HepG2 (cell line): ENCODE results near the gene NUP93. TPM values are rescaled to one million over a fixed set of nuclear protein-coding genes. Genes with fewer than 3 reads are reported as not detected.

ENCODE experiments used
- ATAC-seq: fragments of 200-7000 bp; cut with Tn5 transposase; 3 replicates; pipeline ENCODE4 v1.9.1; 2020; ENCODE audit warnings: mild to moderate bottlenecking, moderate library complexity
- BruUV-seq: library from RNA; stranded (reverse); fragments of 400-500 nt; replicated peaks from 2 replicates; lab custom pipeline; 2021; lab: Mats Ljungman, UMichigan
- CTCF ChIA-PET: fragments of 300-600 bp; formaldehyde crosslinking; extraction: SDS; loops from one replicate; lab custom pipeline; 2021; ENCODE audit warnings: low total read pairs, inconsistent platforms, low intra/inter-chr PET ratio; lab: Yijun Ruan, JAX
- POLR2A ChIA-PET: fragments of 350-600 bp; sonication (Branson Sonifier 250); formaldehyde crosslinking; loops from one replicate; lab custom pipeline; 2020; ENCODE audit warnings: antibody characterized with exemption, inconsistent platforms; lab: Yijun Ruan, JAX
- DNase-seq: peaks from one replicate; pipeline ENCODE4 v3.0.0-alpha.2; 2015; ENCODE audit warnings: low spot score
- FAIRE-seq: peaks from 3 replicates; lab custom pipeline; 2011; peaks lifted over from hg19 to GRCh38; lab: Jason Lieb, UNC
- H2AFZ ChIP-seq: one replicate; pipeline ENCODE4 v1.6.1; 2011; ENCODE audit warnings: low read length, inconsistent platforms
- H3K27ac ChIP-seq: fragments of 300-600 bp; 3 replicates; pipeline ENCODE4 v1.8.0; 2011; ENCODE audit warnings: mixed run types, mild to moderate bottlenecking, mixed read lengths, low read length, inconsistent platforms; ENCODE audit not compliant: insufficient read depth; ENCODE audit errors: extremely low read length
- H3K27me3 ChIP-seq, 2 experiments: fragments of 200-600 bp in 1 of 2; 2 replicates in 1 of 2; 3 replicates in 1 of 2; pipeline versions ENCODE4 v1.6.0 to v1.8.0; 2011; ENCODE audit warnings: low read length in 2 of 2, mild to moderate bottlenecking in 2 of 2, moderate library complexity in 2 of 2, inconsistent platforms in 1 of 2; ENCODE audit not compliant: insufficient read depth in 2 of 2, control insufficient read depth in 1 of 2
- H3K36me3 ChIP-seq, 2 experiments: fragments of 200-600 bp in 1 of 2; replicated peaks in 1 of 2; 2 replicates in 1 of 2; 3 replicates in 1 of 2; pipeline versions ENCODE4 v1.5.1 to v1.8.0; 2011; ENCODE audit warnings: low read length in 2 of 2, inconsistent platforms in 1 of 2; ENCODE audit not compliant: insufficient read depth in 2 of 2, control insufficient read depth in 1 of 2
- H3K4me1 ChIP-seq: 2 replicates; pipeline ENCODE4 v1.5.1; 2012; ENCODE audit warnings: low read length, inconsistent platforms; ENCODE audit not compliant: insufficient read depth
- H3K4me2 ChIP-seq: 2 replicates; pipeline ENCODE4 v1.6.0; 2011; ENCODE audit warnings: low read depth, low read length, inconsistent platforms
- H3K4me3 ChIP-seq, 3 experiments: fragments of 200-600 bp in 1 of 3; sonication (generic), shearing (Covaris generic) in 1 of 3; replicated peaks in 1 of 3; 2 replicates each; pipeline ENCODE4 v1.5.1; 2011 to 2016; ENCODE audit warnings: low read length in 3 of 3, inconsistent platforms in 2 of 3, low read depth in 2 of 3, mild to moderate bottlenecking in 2 of 3, control low read depth in 1 of 3, mixed read lengths in 1 of 3; ENCODE audit not compliant: insufficient read depth in 1 of 3
- H3K79me2 ChIP-seq: one replicate; pipeline ENCODE4 v1.6.1; 2011; ENCODE audit warnings: low read length, inconsistent platforms; ENCODE audit not compliant: insufficient read depth
- H3K9ac ChIP-seq: 2 replicates; pipeline ENCODE4 v1.6.0; 2011; ENCODE audit warnings: mild to moderate bottlenecking, low read depth, low read length, inconsistent platforms; ENCODE audit not compliant: insufficient read depth
- H3K9me3 ChIP-seq: 2 replicates; pipeline ENCODE4 v1.5.1; 2012; ENCODE audit warnings: mild to moderate bottlenecking, low read length
- H4K20me1 ChIP-seq: 2 replicates; pipeline ENCODE4 v1.6.0; 2011; ENCODE audit warnings: inconsistent platforms, mild to moderate bottlenecking, low read length, moderate library complexity; ENCODE audit not compliant: insufficient read depth
- CAMTA2 ChIP-seq: sonication (generic); formaldehyde crosslinking; IDR thresholded peaks from 2 replicates; pipeline ENCODE4 v1.4.0; 2020; ENCODE audit warnings: mild to moderate bottlenecking, missing genetic modification reagents, borderline replicate concordance
- GTF3A ChIP-seq: sonication (generic); formaldehyde crosslinking; conservative IDR thresholded peaks from 2 replicates; pipeline ENCODE4 v1.4.0; 2020; ENCODE audit warnings: mild to moderate bottlenecking, missing genetic modification reagents
- KLF13 ChIP-seq: sonication (generic); formaldehyde crosslinking; IDR thresholded peaks from 2 replicates; pipeline ENCODE4 v1.4.0; 2020; ENCODE audit warnings: mild to moderate bottlenecking, missing genetic modification reagents
- MAZ ChIP-seq, 2 experiments: sonication (generic) in 1 of 2; formaldehyde crosslinking in 1 of 2; IDR thresholded peaks; 2 replicates each; pipeline versions ENCODE4 v1.5.0 to v1.6.1; 2012 to 2020; ENCODE audit warnings: low read depth in 2 of 2, mild to moderate bottlenecking in 2 of 2, borderline replicate concordance in 1 of 2, improper control_type of control experiment in 1 of 2, low read length in 1 of 2, missing genetic modification reagents in 1 of 2, moderate library complexity in 1 of 2
- MBD4 ChIP-seq: IDR thresholded peaks from 2 replicates; pipeline ENCODE4 v1.6.1; 2012; ENCODE audit warnings: low read length, inconsistent platforms, borderline replicate concordance
- NFE2 ChIP-seq: sonication (generic); formaldehyde crosslinking; IDR thresholded peaks from 2 replicates; pipeline ENCODE4 v1.4.0; 2020; ENCODE audit warnings: missing genetic modification reagents
- NFIC ChIP-seq: IDR thresholded peaks from 2 replicates; pipeline ENCODE4 v1.6.1; 2012; ENCODE audit warnings: mild to moderate bottlenecking, low read length, inconsistent platforms
- PAWR ChIP-seq: sonication (generic); formaldehyde crosslinking; IDR thresholded peaks from 2 replicates; pipeline ENCODE4 v1.4.0; 2020; ENCODE audit warnings: missing genetic modification reagents, mild to moderate bottlenecking, borderline replicate concordance
- POLR2A ChIP-seq, 2 experiments: IDR thresholded peaks; 2 replicates each; pipeline ENCODE4 v1.6.1; 2011; ENCODE audit warnings: low read depth in 2 of 2, low read length in 2 of 2, mild to moderate bottlenecking in 1 of 2, moderate library complexity in 1 of 2; ENCODE audit not compliant: insufficient read depth in 1 of 2
- PTBP1 ChIP-seq: fragments of 200-400 bp; formaldehyde crosslinking; IDR thresholded peaks from 2 replicates; pipeline ENCODE4 v1.6.1; 2018; ENCODE audit warnings: low read length, low read depth; ENCODE audit not compliant: poor library complexity, severe bottlenecking
- RFX1 ChIP-seq: fragments of 450-650 bp; IDR thresholded peaks from 2 replicates; pipeline ENCODE4 v1.6.1; 2017
- SP140L ChIP-seq: sonication (generic); formaldehyde crosslinking; IDR thresholded peaks from 2 replicates; pipeline ENCODE4 v1.4.0; 2020; ENCODE audit warnings: missing genetic modification reagents, borderline replicate concordance
- TEAD3 ChIP-seq: optimal IDR thresholded peaks from 2 replicates; pipeline ENCODE3; 2016; ENCODE audit warnings: borderline replicate concordance
- ZNF282 ChIP-seq: fragments of 450-650 bp; IDR thresholded peaks from 2 replicates; pipeline ENCODE4 v1.6.1; 2018; ENCODE audit not compliant: partially characterized antibody
- ZNF326 ChIP-seq: sonication (generic); formaldehyde crosslinking; IDR thresholded peaks from 2 replicates; pipeline ENCODE4 v1.4.0; 2020; ENCODE audit warnings: missing genetic modification reagents, borderline replicate concordance
- ZNF570 ChIP-seq: sonication (generic); formaldehyde crosslinking; IDR thresholded peaks from 2 replicates; pipeline ENCODE4 v1.4.0; 2020; ENCODE audit warnings: mild to moderate bottlenecking, missing genetic modification reagents, borderline replicate concordance
- ZSCAN31 ChIP-seq: sonication (generic); formaldehyde crosslinking; IDR thresholded peaks from 2 replicates; pipeline ENCODE4 v1.5.0; 2020; ENCODE audit warnings: low read depth, mild to moderate bottlenecking, missing genetic modification reagents
- WGBS: methylation state at CpG from one replicate; pipeline ENCODE4 v1.1.6; 2017; ENCODE audit warnings: low lambda C conversion rate; 5-methylcytosine and 5-hydroxymethylcytosine counted together
- in situ Hi-C: cut with HindIII; loops from 2 replicates; pipeline ENCODE4 v1.10.0; 2017; ENCODE audit warnings: low pct_unique_long_range_greater_than_20kb; ENCODE audit not compliant: extremely low pct_ligation_motif_present
- intact Hi-C: fragments of 100-400 bp; cut with micrococcal nuclease; formaldehyde crosslinking; loops from one replicate; pipeline ENCODE4 v1.10.0; 2022; ENCODE audit not compliant: unreplicated experiment
- polyA plus RNA-seq, 8 experiments: library from polyadenylated mRNA; depleted of rRNA in 3 of 8; stranded (reverse) in 7 of 8; unstranded in 1 of 8; fragments of >200 nt; fragmentation: Illumina TruSeq in 4 of 8; extraction: Trizol in 4 of 8; gene quantifications; 2 replicates each; pipeline versions ENCODE4 v1.2.1 to v1.2.3, GENCODE V29; 2011 to 2016; ENCODE audit warnings: low read depth in 4 of 8, missing spikeins in 1 of 8, mixed read lengths in 1 of 8; ENCODE audit not compliant: insufficient read depth in 1 of 8
- total RNA-seq, 5 experiments: library from RNA; depleted of rRNA; stranded (reverse); fragments of >200 nt; fragmentation: Illumina TruSeq; extraction: Trizol; gene quantifications; 2 replicates each; pipeline ENCODE4 v1.2.3, GENCODE V29; 2016; ENCODE audit warnings: low read depth in 1 of 5
- TF ChIP-seq, protein P1 (sequence below): sonication (generic); formaldehyde crosslinking; IDR thresholded peaks from 2 replicates; pipeline ENCODE4 v1.5.0; 2020; ENCODE audit warnings: missing genetic modification reagents, mild to moderate bottlenecking, borderline replicate concordance

The NUP93 gene
- total and polyA plus RNA-seq, 2 of the 13 experiments (the other 11 are each of a cell fraction or from before 2014, with no cell fraction given) = 58.5 to 140 TPM

DNA sequence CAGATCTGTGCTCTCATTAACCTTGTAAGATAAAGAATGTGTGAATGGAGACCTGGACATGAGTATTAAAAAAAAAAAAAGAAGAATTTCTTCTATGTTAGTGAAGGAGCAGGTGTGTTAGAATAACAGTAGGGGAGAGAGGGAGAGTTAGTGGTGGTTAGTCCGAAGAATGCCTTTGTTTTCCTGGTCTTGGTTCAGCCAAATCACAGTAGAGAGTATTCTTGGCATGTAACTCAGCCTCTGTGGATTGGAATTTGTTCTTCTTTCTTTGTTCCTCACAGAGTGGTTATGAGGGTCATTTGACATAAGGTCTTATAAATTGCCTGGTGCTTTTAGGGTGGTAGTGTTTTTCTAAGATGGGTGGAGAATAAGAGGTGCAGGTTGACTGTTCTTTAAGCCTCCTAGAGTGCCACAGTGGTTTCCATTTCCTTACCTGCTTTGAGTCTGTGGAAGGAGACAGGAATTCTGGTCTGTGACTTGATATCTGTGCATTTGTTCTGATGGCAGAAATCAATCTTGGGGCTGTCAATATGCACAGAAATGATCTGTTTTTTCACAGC lies 17.6 kb downstream of the NUP93 start (continued):
- TF ChIP-seq PTBP1 (no peak), PAWR (no peak), TEAD3 (CRISPR knock-in tag) (no peak)

DNA sequence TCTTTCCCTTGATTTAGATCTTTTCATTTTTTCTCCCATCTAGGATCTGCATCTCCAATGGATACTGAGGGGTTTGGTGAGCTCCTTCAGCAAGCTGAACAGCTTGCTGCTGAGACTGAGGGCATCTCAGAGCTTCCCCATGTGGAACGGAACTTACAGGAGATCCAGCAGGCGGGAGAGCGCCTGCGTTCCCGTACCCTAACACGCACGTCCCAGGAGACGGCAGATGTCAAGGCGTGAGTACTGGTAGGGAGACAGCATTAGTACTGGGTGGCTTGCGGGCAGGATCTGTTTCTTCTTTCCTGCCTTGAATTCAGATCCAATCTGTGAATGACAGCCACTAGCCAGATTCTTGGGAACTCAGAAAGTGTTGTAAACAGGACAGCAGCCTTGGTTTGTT lies 18.3 kb downstream of the NUP93 start:
- H3K27ac ChIP-seq = no peak overlapping the region
- no TSS peak for BruUV-seq
- H3K36me3 ChIP-seq = peaks cover 12 to 32% of the 10 kb centered on the region in 2 experiments
- H3K27me3 ChIP-seq = no peaks in the 10 kb centered on the region
- no peak overlapping the region for H3K9ac ChIP-seq
- in situ Hi-C loops = no loop called here
- H2AFZ ChIP-seq = no peak overlapping the region
- intact Hi-C loops = no loop called here
- ChIA-PET POLR2A (no interaction called here), CTCF (no interaction called here)
- H4K20me1 ChIP-seq = peaks cover 5% of the 10 kb centered on the region; the same call in 1 of the 2 replicates
- H3K79me2 ChIP-seq = peaks cover 35% of the 10 kb centered on the region
- no peak for DNase-seq
- no peak overlapping the region for H3K4me2 ChIP-seq
- no peak for ATAC-seq
- TF ChIP-seq CAMTA2 = no peak
- TF ChIP-seq SP140L = no peak
- TF ChIP-seq NFE2 (CRISPR knock-in tag) = no peak
- no peak for TF ChIP-seq ZNF326 (CRISPR knock-in tag)
- no peak for TF ChIP-seq MAZ (IDR thresholded peaks at IDR 0.05; ENCODE audit: borderline replicate concordance, low read depth, low read length)
- TF ChIP-seq MAZ (CRISPR knock-in tag; IDR thresholded peaks at IDR 0.05; ENCODE audit: low read depth) = no peak
- no peak for TF ChIP-seq ZNF570 (CRISPR knock-in tag)
- TF ChIP-seq MBD4 = no peak
- no peak for TF ChIP-seq RFX1
- no peak for TF ChIP-seq POLR2A (IDR thresholded peaks at IDR 0.05; ENCODE audit: insufficient read depth in 1 of 2, low read depth in 2 of 2, low read length in 2 of 2)
- TF ChIP-seq KLF13 (CRISPR knock-in tag) = no peak
- no peak for TF ChIP-seq GTF3A (CRISPR knock-in tag)
- no peak for TF ChIP-seq ZNF282
- TF ChIP-seq, protein P1, sequence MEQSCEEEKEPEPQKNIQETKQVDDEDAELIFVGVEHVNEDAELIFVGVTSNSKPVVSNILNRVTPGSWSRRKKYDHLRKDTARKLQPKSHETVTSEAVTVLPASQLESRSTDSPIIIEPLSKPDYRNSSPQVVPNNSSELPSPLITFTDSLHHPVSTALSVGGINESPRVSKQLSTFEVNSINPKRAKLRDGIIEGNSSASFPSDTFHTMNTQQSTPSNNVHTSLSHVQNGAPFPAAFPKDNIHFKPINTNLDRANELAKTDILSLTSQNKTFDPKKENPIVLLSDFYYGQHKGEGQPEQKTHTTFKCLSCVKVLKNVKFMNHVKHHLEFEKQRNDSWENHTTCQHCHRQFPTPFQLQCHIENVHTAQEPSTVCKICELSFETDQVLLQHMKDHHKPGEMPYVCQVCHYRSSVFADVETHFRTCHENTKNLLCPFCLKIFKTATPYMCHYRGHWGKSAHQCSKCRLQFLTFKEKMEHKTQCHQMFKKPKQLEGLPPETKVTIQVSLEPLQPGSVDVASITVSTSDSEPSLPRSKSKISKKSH = no peak
- no peak for TF ChIP-seq NFIC
- TF ChIP-seq ZSCAN31 = no peak
- H3K9me3 ChIP-seq = no peaks in the 10 kb centered on the region
- no peak overlapping the region for H3K4me3 ChIP-seq
- FAIRE-seq = no peak
- 98% methylated on average over 10 of the region's 10 CpGs for WGBS
- peaks cover 32% of the 10 kb centered on the region for H3K4me1 ChIP-seq
